ENCODE results near the gene RRN3.
"Not testable (repeated sequence)": the region's sequence is repeated elsewhere in the genome, so short reads cannot be mapped to it uniquely, and the experiment has no call there.

The RRN3 gene

DNA sequence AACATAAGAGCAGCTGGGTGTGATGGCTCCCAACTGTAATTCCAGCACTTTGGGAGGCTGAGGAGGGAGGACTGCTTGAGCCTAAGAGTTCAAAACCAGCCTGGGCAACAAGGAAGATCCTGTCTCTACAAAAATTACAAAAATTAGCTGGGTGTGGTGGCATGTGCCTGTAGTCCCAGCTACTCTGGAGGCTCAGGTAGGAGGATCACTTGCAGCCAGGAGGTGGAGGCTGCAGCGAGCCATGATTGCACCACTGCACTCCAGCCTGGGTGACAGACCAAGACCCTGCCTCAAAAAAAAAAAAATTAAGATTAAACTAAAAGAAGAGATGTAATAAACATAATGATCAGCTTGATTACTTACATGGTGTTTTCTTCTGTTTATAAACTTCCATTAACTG lies 43.6 kb downstream of the RRN3 start:
- DNase-seq: not testable (repeated sequence)

- no peak for DNase-seq
Observed at GRCh38 chr16:15049581-15050180, 44.4 kb downstream of the RRN3 start.

GRCh38 chr16:15046692-15047376 lies 47.2 kb downstream of the RRN3 start:
- DNase-seq: no peak

DNA sequence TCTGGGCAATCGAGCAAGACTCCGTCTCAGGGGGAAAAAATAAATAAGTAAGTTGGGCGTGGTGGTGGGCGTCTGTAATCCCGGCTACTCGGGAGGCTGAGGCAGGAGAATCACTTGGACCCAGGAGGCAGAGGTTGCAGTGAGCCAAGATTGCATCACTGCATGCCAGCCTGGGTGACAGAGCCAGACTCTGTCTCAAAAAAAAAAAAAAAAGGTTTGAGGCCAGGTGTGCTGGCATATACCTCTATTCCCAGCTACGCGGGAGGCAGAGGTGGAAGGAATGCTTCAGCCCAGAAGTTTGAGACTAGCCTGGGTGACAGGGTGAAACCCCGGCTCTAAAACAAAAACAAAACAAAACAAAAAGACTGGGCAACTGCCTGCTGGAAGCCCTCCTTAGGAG lies 48.8 kb downstream of the RRN3 start:
- DNase-seq: not testable (repeated sequence)

- no peak for DNase-seq
Observed at GRCh38 chr16:15044286-15044685, 49.8 kb downstream of the RRN3 start.

GRCh38 chr16:15043344-15043743 lies 50.7 kb downstream of the RRN3 start:
- no peak for DNase-seq

DNA sequence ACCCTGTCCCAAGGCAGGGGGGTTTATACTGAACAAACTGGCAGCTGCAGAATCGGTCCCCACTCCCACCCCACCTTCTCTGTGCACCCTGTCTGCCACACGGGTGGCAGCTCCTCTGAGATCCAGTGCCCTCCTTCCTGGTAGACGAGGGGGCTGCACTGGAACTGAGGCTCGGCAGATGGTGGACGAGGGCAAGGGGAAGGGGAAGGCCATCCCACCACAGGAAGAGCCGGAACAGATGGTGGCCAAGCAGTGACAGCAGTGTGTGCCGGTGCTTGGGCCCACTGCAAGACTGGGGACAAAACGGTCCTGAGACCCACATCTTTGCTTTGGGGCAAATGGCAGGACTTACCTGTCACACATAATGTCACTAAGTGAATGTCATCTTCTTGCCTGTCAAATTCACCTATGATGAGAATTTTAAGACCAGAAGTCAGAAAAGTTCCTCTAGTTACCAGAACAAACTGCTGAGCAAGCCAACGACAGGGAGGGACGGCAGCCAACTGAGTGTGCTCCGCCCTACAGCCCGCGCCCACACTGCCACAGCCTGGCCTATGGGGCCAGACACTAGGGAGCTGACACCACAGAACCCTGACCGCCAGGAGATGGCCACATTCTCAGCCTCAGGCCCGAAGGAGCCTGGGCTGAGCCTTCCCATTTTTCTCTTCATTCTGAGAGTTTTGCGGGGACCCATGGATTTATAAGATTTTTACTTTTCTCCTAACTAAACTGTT lies 52.6 kb downstream of the RRN3 start:
- DNase-seq: no peak

GRCh38 chr16:15038689-15039088 lies 55.4 kb downstream of the RRN3 start:
- DNase-seq: no peak

DNA sequence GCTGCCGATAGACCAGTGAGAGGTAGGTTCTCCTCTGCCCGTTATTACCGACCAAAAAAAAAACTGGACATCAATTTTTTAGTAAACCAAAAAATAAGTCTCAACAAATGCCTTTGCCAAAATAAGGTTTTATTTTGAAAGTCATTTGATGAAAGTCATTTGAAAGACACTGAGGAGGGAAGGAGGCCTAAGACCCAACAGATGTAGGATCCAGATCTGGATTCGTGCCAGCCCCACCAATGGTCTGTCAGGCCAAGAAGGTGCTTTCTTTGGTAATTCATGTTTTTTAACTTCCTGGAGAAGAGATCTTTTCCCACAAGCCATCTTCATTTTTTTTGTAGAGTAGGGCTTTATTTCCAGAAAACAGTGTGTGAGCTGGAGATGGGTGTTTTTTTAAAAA lies 56.3 kb downstream of the RRN3 start:
- DNase-seq: no peak

GRCh38 chr16:15037003-15037402 lies 57.1 kb downstream of the RRN3 start:
- no peak for DNase-seq

GRCh38 chr16:15035163-15035729 lies 58.8 kb downstream of the RRN3 start:
- no peak for DNase-seq

DNA sequence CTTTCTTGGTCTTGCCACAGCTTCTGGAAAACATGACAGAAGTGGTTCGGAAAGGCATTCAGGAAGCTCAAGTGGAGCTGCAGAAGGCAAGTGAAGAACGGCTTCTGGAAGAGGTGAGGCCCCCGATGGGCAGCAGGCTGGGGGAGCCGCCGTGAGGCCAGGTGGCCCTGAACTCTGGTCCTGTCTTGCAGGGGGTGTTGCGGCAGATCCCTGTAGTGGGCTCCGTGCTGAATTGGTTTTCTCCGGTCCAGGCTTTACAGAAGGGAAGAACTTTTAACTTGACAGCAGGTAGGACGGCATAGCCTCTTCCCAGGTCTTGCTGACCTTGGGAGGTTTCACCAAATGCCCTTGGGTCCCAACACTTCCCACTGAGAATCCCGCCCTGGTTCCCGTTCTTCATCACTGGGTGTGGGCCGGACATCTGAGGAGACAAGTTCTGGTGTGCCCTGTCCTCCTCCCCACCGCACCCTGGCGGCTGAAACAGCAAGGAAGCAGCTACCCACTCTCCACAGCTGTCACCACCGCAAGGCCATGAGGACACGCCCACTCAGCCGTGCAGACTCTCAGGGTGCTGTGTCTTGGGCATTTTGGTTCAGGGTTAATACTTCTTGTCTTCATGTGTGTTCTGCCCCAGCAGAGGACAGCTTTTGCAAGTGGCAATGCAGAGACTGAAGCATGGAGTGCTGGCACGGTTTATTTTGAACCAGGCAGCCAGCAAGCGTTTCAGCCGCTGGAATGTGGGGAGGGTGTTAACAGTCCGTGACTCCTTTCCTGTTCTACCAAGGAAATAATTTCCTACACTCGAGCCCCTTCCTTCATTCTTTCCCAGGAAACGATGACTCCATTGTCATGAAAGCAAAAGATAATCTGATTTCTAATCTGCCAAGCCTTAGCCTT lies 59.6 kb downstream of the RRN3 start:
- DNase-seq: no peak

- no peak for DNase-seq
Observed at GRCh38 chr16:15033309-15033707, 60.8 kb downstream of the RRN3 start.

GRCh38 chr16:15032547-15033308 lies 61.3 kb downstream of the RRN3 start:
- DNase-seq: no peak

DNA sequence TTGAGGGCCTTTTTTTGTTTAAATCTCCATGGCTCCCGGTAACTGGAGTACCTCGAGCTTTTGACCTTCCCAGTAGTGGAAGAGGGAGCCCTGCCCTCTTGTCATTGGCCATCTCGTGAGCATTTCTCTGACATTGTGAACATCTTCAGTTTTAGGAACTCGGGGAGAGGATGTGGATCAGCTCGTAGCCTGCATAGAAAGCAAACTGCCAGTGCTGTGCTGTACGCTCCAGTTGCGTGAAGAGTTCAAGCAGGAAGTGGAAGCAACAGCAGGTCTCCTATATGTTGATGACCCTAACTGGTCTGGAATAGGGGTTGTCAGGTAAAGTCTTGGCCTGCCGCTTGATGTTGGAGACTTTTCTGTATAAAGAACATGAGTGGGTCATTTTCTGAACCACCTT lies 62.5 kb downstream of the RRN3 start:
- DNase-seq: no peak

- DNase-seq: no peak
Observed at GRCh38 chr16:15031179-15031578, 62.9 kb downstream of the RRN3 start.

DNA sequence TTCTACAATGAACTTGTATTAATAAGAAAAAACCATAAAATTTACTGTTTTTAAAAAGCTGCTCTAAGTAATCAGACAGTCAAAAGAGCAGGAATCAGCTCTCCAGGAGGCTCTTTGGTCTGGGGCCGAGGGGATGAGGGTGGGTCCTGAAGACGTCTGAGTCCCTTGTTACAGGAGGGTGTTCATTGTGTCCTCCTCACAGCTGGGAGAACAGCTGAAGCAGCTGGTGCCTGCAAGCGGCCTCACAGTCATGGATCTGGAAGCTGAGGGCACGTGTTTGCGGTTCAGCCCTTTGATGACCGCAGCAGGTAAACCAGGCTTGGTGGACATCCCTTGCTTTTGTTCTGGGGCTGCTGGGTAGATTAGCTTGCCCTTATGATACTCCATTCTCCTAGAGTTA lies 64.3 kb downstream of the RRN3 start:
- not testable (repeated sequence) for DNase-seq

DNA sequence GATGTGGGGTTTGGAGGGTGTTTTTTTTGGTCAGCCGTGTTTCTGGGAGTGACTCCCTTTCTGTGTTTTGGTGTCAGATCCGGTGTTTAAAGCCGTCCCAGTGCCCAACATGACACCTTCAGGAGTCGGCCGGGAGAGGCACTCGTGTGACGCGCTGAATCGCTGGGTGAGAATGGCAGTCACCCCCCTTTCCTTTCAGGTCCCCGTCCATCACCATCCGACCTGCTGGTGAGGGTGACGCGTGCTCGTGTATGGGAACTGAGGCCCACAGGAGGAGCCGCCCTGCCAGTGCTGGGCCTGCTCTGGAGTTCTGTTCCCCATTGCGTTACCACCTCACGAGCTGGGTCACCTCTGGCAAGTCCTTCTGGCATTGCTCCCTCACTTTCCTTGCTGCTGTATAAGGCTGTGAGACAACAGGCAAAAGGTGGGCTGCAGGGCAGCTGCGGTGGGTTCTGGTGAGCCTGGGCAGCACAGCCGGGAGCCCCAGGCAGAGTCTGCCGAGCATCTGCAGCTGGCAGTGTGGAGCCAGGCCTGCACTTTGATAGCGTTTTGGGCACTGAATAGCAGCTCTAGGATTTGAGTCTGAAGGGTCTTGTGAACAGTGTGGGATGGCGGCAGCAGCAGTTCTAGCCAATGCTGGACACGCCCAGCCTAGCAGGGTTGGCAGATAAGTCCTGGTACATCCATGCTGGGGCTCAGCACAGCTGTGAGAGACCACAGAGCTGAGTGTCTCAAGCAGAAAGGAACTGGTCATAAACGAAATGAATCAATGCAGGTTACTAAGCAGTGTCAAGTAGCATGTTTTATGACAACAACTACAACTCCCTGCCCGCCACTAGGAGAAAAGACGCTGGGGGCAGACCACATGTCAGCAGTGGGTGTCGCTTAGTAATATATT lies 65.0 kb downstream of the RRN3 start:
- DNase-seq: not testable (repeated sequence)

- DNase-seq: not testable (repeated sequence)
Observed at GRCh38 chr16:15028345-15028715, 65.7 kb downstream of the RRN3 start.

DNA sequence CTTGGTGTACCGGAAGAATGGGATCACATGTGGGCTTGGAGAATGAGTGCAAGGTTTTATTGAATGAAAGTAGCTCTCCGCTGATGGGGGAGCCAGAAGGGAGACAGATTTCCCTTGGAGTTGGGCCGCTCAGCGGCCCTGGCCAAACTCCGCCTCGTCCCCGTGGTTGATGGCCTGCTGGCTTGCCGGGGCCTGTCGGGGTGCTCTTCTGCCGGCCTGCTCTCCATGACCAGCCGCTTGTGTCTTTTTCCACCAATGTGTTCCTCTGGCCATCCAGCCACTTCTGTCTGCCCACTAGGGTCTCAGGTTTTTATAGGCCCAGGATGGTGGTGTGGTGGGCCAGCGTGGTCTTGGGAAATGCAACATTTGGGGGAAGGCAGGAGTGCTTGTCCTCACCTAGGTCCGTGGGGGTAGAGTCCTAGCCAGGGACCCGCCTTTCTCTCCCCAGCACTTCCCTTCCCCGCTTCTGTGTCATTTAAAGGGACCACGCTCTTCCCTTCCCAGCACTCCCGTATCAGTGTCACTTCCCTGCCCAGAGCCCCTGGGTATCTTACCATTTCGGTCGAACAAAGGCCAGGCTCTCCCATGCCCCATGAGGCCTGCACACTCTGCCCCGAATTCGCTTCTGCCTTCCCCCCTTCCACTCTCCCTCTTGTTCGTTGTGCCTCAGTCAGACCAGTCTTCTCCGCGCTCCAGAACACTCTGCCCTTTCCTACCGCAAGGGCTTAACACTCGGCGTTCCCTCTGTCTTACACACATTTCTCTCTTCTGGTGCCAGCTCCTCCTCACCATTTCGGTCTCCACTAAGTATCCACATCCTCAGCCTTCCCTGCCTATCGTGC lies 66.3 kb downstream of the RRN3 start:
- DNase-seq: not testable (repeated sequence)

Measured in SHP77 treated with DMSO at 0.1 percent for 48 hours (cell line).